Measurements from ENCODE around the gene IMMP2L. TPM values are rescaled to one million over a fixed set of nuclear protein-coding genes. Genes with fewer than 3 reads are reported as not detected.

Gene IMMP2L
- total and polyA plus RNA-seq, 2 of the 13 experiments (the other 11 are each of a cell fraction or from before 2014, with no cell fraction given): 7.8 to 16.9 TPM

- no peak for TF ChIP-seq ATF2 (CRISPR knock-in tag; IDR thresholded peaks at IDR 0.05)
These were observed 686.9 kb downstream of the IMMP2L start (continued) for GRCh38 chr7:110875346-110875745.

DNA sequence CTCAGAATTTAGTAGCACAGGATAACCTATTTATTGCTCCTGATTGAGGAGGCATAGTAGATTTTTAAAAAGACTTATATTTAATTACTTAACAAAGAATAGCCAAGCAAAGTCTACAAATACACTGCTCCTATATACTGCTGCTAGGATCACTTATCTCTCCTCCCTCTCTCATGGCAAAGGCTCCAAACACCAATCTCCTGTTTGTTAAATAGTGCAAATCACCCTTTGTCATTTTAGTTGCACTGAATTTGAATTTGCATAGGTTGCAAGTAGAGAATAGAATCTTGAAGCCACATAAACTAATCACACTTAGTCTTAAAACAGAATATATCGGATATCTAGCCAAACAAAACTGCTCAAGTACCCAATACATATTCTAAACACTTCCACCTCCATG lies 690.4 kb downstream of the IMMP2L start:
- Histone ChIP-seq H3K4me1 (ENCODE audit: insufficient read depth, low read length) (no peaks in the 10 kb centered on the region), H2AFZ (ENCODE audit: low read length) (no peak overlapping the region), H4K20me1 (ENCODE audit: insufficient read depth, low read length) (no peaks in the 10 kb centered on the region), H3K9me3 (ENCODE audit: low read length) (no peaks in the 10 kb centered on the region), H3K4me3 (replicated peaks in 1 of 3; ENCODE audit: insufficient read depth in 1 of 3, low read depth in 2 of 3, low read length in 3 of 3) (no peak overlapping the region), H3K79me2 (ENCODE audit: insufficient read depth, low read length) (no peaks in the 10 kb centered on the region), H3K9ac (ENCODE audit: insufficient read depth, low read depth, low read length) (no peak overlapping the region), H3K27ac (ENCODE audit: extremely low read length, insufficient read depth, low read length) (no peak overlapping the region), H3K36me3 (replicated peaks in 1 of 2; ENCODE audit: control insufficient read depth in 1 of 2, insufficient read depth in 2 of 2, low read length in 2 of 2) (no peaks in the 10 kb centered on the region), H3K27me3 (ENCODE audit: control insufficient read depth in 1 of 2, insufficient read depth in 2 of 2, low read length in 2 of 2) (no peaks in the 10 kb centered on the region), H3K4me2 (ENCODE audit: low read depth, low read length) (no peak overlapping the region)
- WGBS (ENCODE audit: low lambda C conversion rate): 4% methylated on average over 1 of the region's 1 CpG
- no peak for FAIRE-seq
- ATAC-seq: no peak
- BruUV-seq (replicated peaks): no TSS peak
- intact Hi-C loops (cut with micrococcal nuclease; ENCODE audit: unreplicated experiment): no loop called here
- ChIA-PET CTCF (ENCODE audit: low intra/inter-chr PET ratio, low total read pairs) (no interaction called here), POLR2A (no interaction called here)
- in situ Hi-C loops (cut with HindIII; ENCODE audit: extremely low pct_ligation_motif_present, low pct_unique_long_range_greater_than_20kb): no loop called here
- DNase-seq (ENCODE audit: low spot score): no peak
- TF ChIP-seq SNAI1 (CRISPR knock-in tag; IDR thresholded peaks at IDR 0.05; ENCODE audit: borderline replicate concordance): no peak
- TF ChIP-seq TMF1 (CRISPR knock-in tag; IDR thresholded peaks at IDR 0.05; ENCODE audit: low read depth): no peak
- TF ChIP-seq PHB2 (IDR thresholded peaks at IDR 0.05; ENCODE audit: partially characterized antibody): no peak
- no peak for TF ChIP-seq NFKB2 (CRISPR knock-in tag; IDR thresholded peaks at IDR 0.05; ENCODE audit: borderline replicate concordance)
- TF ChIP-seq ZNF557 (CRISPR knock-in tag; IDR thresholded peaks at IDR 0.05): no peak
- no peak for TF ChIP-seq MYNN (CRISPR knock-in tag; IDR thresholded peaks at IDR 0.05; ENCODE audit: low read depth)
- TF ChIP-seq ZNF558 (CRISPR knock-in tag; IDR thresholded peaks at IDR 0.05; ENCODE audit: borderline replicate concordance): no peak
- TF ChIP-seq, protein P1, sequence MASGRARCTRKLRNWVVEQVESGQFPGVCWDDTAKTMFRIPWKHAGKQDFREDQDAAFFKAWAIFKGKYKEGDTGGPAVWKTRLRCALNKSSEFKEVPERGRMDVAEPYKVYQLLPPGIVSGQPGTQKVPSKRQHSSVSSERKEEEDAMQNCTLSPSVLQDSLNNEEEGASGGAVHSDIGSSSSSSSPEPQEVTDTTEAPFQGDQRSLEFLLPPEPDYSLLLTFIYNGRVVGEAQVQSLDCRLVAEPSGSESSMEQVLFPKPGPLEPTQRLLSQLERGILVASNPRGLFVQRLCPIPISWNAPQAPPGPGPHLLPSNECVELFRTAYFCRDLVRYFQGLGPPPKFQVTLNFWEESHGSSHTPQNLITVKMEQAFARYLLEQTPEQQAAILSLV (CRISPR knock-in tag; IDR thresholded peaks at IDR 0.05; ENCODE audit: borderline replicate concordance): no peak
- no peak for TF ChIP-seq ZNF678 (CRISPR knock-in tag; IDR thresholded peaks at IDR 0.05)
- no peak for TF ChIP-seq GATA4 (IDR thresholded peaks at IDR 0.05; ENCODE audit: borderline replicate concordance, low read depth)
- no peak for TF ChIP-seq ZNF333 (CRISPR knock-in tag; IDR thresholded peaks at IDR 0.05; ENCODE audit: borderline replicate concordance)
- no peak for TF ChIP-seq ZFYVE20 (CRISPR knock-in tag; IDR thresholded peaks at IDR 0.05; ENCODE audit: borderline replicate concordance, low read depth)
- TF ChIP-seq NFIC (IDR thresholded peaks at IDR 0.05; ENCODE audit: low read length): no peak
- TF ChIP-seq, protein P2, sequence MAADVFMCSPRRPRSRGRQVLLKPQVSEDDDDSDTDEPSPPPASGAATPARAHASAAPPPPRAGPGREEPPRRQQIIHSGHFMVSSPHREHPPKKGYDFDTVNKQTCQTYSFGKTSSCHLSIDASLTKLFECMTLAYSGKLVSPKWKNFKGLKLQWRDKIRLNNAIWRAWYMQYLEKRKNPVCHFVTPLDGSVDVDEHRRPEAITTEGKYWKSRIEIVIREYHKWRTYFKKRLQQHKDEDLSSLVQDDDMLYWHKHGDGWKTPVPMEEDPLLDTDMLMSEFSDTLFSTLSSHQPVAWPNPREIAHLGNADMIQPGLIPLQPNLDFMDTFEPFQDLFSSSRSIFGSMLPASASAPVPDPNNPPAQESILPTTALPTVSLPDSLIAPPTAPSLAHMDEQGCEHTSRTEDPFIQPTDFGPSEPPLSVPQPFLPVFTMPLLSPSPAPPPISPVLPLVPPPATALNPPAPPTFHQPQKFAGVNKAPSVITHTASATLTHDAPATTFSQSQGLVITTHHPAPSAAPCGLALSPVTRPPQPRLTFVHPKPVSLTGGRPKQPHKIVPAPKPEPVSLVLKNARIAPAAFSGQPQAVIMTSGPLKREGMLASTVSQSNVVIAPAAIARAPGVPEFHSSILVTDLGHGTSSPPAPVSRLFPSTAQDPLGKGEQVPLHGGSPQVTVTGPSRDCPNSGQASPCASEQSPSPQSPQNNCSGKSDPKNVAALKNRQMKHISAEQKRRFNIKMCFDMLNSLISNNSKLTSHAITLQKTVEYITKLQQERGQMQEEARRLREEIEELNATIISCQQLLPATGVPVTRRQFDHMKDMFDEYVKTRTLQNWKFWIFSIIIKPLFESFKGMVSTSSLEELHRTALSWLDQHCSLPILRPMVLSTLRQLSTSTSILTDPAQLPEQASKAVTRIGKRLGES (CRISPR knock-in tag; IDR thresholded peaks at IDR 0.05; ENCODE audit: borderline replicate concordance): no peak
- no peak for TF ChIP-seq ZFP82 (CRISPR knock-in tag; IDR thresholded peaks at IDR 0.05; ENCODE audit: borderline replicate concordance)
- TF ChIP-seq GLMP (CRISPR knock-in tag; IDR thresholded peaks at IDR 0.05; ENCODE audit: borderline replicate concordance): no peak
- TF ChIP-seq GLI4 (CRISPR knock-in tag; IDR thresholded peaks at IDR 0.05; ENCODE audit: borderline replicate concordance): no peak

Measured in HepG2 (cell line).